HepG2 (cell line): ENCODE measurements around the gene RAB3D. TPM values are rescaled to one million over a fixed set of nuclear protein-coding genes. Genes with fewer than 3 reads are reported as not detected.

Experiments
- FLYWCH1 ChIP-seq: sonication (generic); formaldehyde crosslinking; IDR thresholded peaks from 2 replicates; pipeline ENCODE4 v1.8.1; 2023; ENCODE audit warnings: mild to moderate bottlenecking, missing genetic modification reagents
- HDAC2 ChIP-seq: sonication (generic); formaldehyde crosslinking; IDR thresholded peaks from 2 replicates; pipeline ENCODE4 v1.4.0; 2020; ENCODE audit warnings: missing genetic modification reagents
- HNRNPH1 ChIP-seq: fragments of 200-400 bp; formaldehyde crosslinking; optimal IDR thresholded peaks from 2 replicates; pipeline ENCODE3; 2017; ENCODE audit warnings: mild to moderate bottlenecking, low read depth, low read length
- HNRNPL ChIP-seq: fragments of 200-400 bp; formaldehyde crosslinking; IDR thresholded peaks from 2 replicates; pipeline ENCODE4 v1.6.1; 2017; ENCODE audit warnings: mild to moderate bottlenecking, low read depth, low read length
- JDP2 ChIP-seq: sonication (generic); formaldehyde crosslinking; IDR thresholded peaks from 2 replicates; pipeline ENCODE4 v1.8.1; 2022; ENCODE audit warnings: missing genetic modification reagents, borderline replicate concordance
- KDM3A ChIP-seq: IDR thresholded peaks from 2 replicates; pipeline ENCODE4 v1.6.1; 2018; ENCODE audit warnings: low read depth, missing compliant biosample characterization
- MATR3 ChIP-seq: sonication (generic); formaldehyde crosslinking; IDR thresholded peaks from 2 replicates; pipeline ENCODE4 v1.4.0; 2020; ENCODE audit warnings: missing genetic modification reagents
- MED1 ChIP-seq: sonication (generic); formaldehyde crosslinking; IDR thresholded peaks from 2 replicates; pipeline ENCODE4 v1.4.0; 2020; ENCODE audit warnings: missing genetic modification reagents
- MEIS2 ChIP-seq: sonication (generic); formaldehyde crosslinking; IDR thresholded peaks from 2 replicates; pipeline ENCODE4 v1.9.0; 2021; ENCODE audit warnings: mild to moderate bottlenecking, missing genetic modification reagents
- REPIN1 ChIP-seq: sonication (generic); formaldehyde crosslinking; IDR thresholded peaks from 2 replicates; pipeline ENCODE4 v1.8.0; 2022; ENCODE audit warnings: missing genetic modification reagents, low read depth, mild to moderate bottlenecking, borderline replicate concordance
- SYNCRIP ChIP-seq: fragments of 200-400 bp; formaldehyde crosslinking; IDR thresholded peaks from 2 replicates; pipeline ENCODE4 v1.6.1; 2018; ENCODE audit warnings: mild to moderate bottlenecking, low read depth, low read length; ENCODE audit not compliant: insufficient read depth
- ZBTB20 ChIP-seq: sonication (generic); formaldehyde crosslinking; IDR thresholded peaks from 2 replicates; pipeline ENCODE4 v1.8.1; 2023; ENCODE audit warnings: missing genetic modification reagents, low read depth, mild to moderate bottlenecking, borderline replicate concordance
- ZNF160 ChIP-seq: sonication (generic); formaldehyde crosslinking; IDR thresholded peaks from 2 replicates; pipeline ENCODE4 v1.8.0; 2022; ENCODE audit warnings: mild to moderate bottlenecking, inconsistent platforms, missing genetic modification reagents
- ZNF326 ChIP-seq: sonication (generic); formaldehyde crosslinking; IDR thresholded peaks from 2 replicates; pipeline ENCODE4 v1.4.0; 2020; ENCODE audit warnings: missing genetic modification reagents, borderline replicate concordance
- ZNF33A ChIP-seq: sonication (generic); formaldehyde crosslinking; IDR thresholded peaks from 2 replicates; pipeline ENCODE4 v1.5.1; 2020; ENCODE audit warnings: missing genetic modification reagents, mild to moderate bottlenecking, moderate library complexity, borderline replicate concordance
- ZNF343 ChIP-seq: sonication (generic); formaldehyde crosslinking; IDR thresholded peaks from 2 replicates; pipeline ENCODE4 v1.4.0; 2020; ENCODE audit warnings: mild to moderate bottlenecking, missing genetic modification reagents
- ZNF558 ChIP-seq: sonication (generic); formaldehyde crosslinking; IDR thresholded peaks from 2 replicates; pipeline ENCODE4 v1.9.0; 2022; ENCODE audit warnings: mild to moderate bottlenecking, missing genetic modification reagents, borderline replicate concordance
- ZNF713 ChIP-seq: sonication (generic); formaldehyde crosslinking; IDR thresholded peaks from 2 replicates; pipeline ENCODE4 v1.4.0; 2020; ENCODE audit warnings: mild to moderate bottlenecking, missing genetic modification reagents
- polyA plus RNA-seq, 8 experiments: library from polyadenylated mRNA; depleted of rRNA in 3 of 8; stranded (reverse) in 7 of 8; unstranded in 1 of 8; fragments of >200 nt; fragmentation: Illumina TruSeq in 4 of 8; extraction: Trizol in 4 of 8; gene quantifications; 2 replicates each; pipeline versions ENCODE4 v1.2.1 to v1.2.3, GENCODE V29; 2011 to 2016; ENCODE audit warnings: low read depth in 4 of 8, missing spikeins in 1 of 8, mixed read lengths in 1 of 8; ENCODE audit not compliant: insufficient read depth in 1 of 8
- total RNA-seq, 5 experiments: library from RNA; depleted of rRNA; stranded (reverse); fragments of >200 nt; fragmentation: Illumina TruSeq; extraction: Trizol; gene quantifications; 2 replicates each; pipeline ENCODE4 v1.2.3, GENCODE V29; 2016; ENCODE audit warnings: low read depth in 1 of 5
- TF ChIP-seq, protein P1 (sequence below): sonication (generic); formaldehyde crosslinking; IDR thresholded peaks from 2 replicates; pipeline ENCODE4 v1.4.0; 2020; ENCODE audit warnings: mild to moderate bottlenecking, missing genetic modification reagents
- TF ChIP-seq, protein P2 (sequence below), 2 experiments: sonication (generic) in 1 of 2; formaldehyde crosslinking in 1 of 2; IDR thresholded peaks; 2 replicates each; pipeline versions ENCODE4 v1.5.1 to v1.6.1; 2011 to 2020; ENCODE audit warnings: borderline replicate concordance in 1 of 2, low read depth in 1 of 2, low read length in 1 of 2, mild to moderate bottlenecking in 1 of 2, missing genetic modification reagents in 1 of 2, moderate library complexity in 1 of 2
- TF ChIP-seq, protein P3 (sequence below): sonication (generic); formaldehyde crosslinking; IDR thresholded peaks from 2 replicates; pipeline ENCODE4 v1.9.0; 2022; ENCODE audit warnings: low read depth, missing genetic modification reagents
- TF ChIP-seq, protein P4 (sequence below): sonication (generic); formaldehyde crosslinking; IDR thresholded peaks from 2 replicates; pipeline ENCODE4 v1.8.1; 2023; ENCODE audit warnings: mild to moderate bottlenecking, missing genetic modification reagents

RAB3D gene
- total and polyA plus RNA-seq, 2 of the 13 experiments (the other 11 are each of a cell fraction or from before 2014, with no cell fraction given) = 2.0 to 16.1 TPM

DNA sequence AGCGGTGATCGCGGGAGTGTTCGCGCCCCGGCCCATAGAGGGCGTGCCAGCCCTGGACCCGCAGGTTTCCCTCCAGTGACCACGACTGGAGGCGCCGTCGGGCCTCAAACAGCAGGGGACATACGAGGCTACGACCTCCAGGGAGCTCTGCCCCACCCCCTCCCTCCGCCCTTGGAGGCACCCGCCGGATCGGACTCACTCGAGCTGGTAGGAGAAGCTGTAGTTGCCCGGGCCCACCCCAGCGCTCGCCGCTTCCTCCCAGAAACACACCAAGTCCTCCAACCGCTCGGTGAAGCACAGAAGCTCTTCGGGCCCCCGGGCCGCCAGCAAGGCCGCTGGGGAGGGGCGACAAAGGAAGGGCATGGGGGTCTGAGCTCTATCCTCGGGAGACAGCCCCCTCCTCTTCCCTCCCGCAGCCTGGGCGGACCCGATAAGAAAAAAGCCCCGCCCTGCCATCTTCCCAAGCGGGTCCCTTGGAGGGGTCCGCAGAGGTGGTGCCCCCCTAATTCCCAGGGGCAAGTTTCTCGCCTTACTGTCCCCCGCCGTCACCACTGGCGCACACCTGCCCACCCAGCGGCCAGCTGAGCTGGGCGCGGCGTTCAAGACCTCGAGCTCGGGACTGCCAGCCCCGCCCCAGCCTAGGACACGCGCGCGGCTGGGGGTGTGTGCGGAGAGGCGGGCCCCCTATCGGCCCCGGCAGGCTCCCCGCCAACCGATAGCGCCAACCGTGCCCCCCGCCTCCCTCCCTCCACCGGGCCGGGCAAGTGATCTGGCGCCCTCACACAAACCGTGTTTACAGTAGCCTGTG lies 43.6 kb upstream of the RAB3D start (continued):
- TF ChIP-seq, protein P1, sequence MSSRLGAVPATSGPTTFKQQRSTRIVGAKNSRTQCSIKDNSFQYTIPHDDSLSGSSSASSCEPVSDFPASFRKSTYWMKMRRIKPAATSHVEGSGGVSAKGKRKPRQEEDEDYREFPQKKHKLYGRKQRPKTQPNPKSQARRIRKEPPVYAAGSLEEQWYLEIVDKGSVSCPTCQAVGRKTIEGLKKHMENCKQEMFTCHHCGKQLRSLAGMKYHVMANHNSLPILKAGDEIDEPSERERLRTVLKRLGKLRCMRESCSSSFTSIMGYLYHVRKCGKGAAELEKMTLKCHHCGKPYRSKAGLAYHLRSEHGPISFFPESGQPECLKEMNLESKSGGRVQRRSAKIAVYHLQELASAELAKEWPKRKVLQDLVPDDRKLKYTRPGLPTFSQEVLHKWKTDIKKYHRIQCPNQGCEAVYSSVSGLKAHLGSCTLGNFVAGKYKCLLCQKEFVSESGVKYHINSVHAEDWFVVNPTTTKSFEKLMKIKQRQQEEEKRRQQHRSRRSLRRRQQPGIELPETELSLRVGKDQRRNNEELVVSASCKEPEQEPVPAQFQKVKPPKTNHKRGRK (CRISPR knock-in tag) = no peak
- no peak for TF ChIP-seq HNRNPH1
- TF ChIP-seq ZNF558 (CRISPR knock-in tag) = no peak
- TF ChIP-seq, protein P2, sequence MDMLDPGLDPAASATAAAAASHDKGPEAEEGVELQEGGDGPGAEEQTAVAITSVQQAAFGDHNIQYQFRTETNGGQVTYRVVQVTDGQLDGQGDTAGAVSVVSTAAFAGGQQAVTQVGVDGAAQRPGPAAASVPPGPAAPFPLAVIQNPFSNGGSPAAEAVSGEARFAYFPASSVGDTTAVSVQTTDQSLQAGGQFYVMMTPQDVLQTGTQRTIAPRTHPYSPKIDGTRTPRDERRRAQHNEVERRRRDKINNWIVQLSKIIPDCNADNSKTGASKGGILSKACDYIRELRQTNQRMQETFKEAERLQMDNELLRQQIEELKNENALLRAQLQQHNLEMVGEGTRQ (IDR thresholded peaks at IDR 0.05; ENCODE audit: low read depth, low read length) = no peak
- TF ChIP-seq, protein P2 (CRISPR knock-in tag; IDR thresholded peaks at IDR 0.05; ENCODE audit: borderline replicate concordance) = no peak
- TF ChIP-seq, protein P3, sequence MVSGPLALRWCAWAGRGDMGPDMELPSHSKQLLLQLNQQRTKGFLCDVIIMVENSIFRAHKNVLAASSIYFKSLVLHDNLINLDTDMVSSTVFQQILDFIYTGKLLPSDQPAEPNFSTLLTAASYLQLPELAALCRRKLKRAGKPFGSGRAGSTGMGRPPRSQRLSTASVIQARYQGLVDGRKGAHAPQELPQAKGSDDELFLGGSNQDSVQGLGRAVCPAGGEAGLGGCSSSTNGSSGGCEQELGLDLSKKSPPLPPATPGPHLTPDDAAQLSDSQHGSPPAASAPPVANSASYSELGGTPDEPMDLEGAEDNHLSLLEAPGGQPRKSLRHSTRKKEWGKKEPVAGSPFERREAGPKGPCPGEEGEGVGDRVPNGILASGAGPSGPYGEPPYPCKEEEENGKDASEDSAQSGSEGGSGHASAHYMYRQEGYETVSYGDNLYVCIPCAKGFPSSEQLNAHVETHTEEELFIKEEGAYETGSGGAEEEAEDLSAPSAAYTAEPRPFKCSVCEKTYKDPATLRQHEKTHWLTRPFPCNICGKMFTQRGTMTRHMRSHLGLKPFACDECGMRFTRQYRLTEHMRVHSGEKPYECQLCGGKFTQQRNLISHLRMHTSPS = no peak
- TF ChIP-seq ZNF713 = no peak
- peak; percentile 70 for TF ChIP-seq HDAC2 (CRISPR knock-in tag)
- TF ChIP-seq SYNCRIP = no peak
- TF ChIP-seq JDP2 = no peak
- TF ChIP-seq MEIS2 (CRISPR knock-in tag) = 0 out of 2 replicates have a peak, but pooled peaks have one; percentile 39
- TF ChIP-seq REPIN1 (CRISPR knock-in tag) = 0 out of 2 replicates have a peak, but pooled peaks have one; percentile 41
- TF ChIP-seq ZNF33A = no peak
- TF ChIP-seq, protein P4, sequence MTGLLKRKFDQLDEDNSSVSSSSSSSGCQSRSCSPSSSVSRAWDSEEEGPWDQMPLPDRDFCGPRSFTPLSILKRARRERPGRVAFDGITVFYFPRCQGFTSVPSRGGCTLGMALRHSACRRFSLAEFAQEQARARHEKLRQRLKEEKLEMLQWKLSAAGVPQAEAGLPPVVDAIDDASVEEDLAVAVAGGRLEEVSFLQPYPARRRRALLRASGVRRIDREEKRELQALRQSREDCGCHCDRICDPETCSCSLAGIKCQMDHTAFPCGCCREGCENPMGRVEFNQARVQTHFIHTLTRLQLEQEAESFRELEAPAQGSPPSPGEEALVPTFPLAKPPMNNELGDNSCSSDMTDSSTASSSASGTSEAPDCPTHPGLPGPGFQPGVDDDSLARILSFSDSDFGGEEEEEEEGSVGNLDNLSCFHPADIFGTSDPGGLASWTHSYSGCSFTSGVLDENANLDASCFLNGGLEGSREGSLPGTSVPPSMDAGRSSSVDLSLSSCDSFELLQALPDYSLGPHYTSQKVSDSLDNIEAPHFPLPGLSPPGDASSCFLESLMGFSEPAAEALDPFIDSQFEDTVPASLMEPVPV (CRISPR knock-in tag) = no peak
- no peak for TF ChIP-seq ZBTB20 (CRISPR knock-in tag)
- 0 out of 2 replicates have a peak, but pooled peaks have one; percentile 31 for TF ChIP-seq KDM3A (CRISPR knock-in tag)
- 0 out of 2 replicates have a peak, but pooled peaks have one; percentile 18 for TF ChIP-seq MED1 (CRISPR knock-in tag)
- no peak for TF ChIP-seq MATR3
- TF ChIP-seq ZNF343 (CRISPR knock-in tag) = no peak
- no peak for TF ChIP-seq HNRNPL
- TF ChIP-seq FLYWCH1 (CRISPR knock-in tag) = no peak
- TF ChIP-seq ZNF160 = no peak
- no peak for TF ChIP-seq ZNF326 (CRISPR knock-in tag)
